Upper lobe of left lung (tissue), 6 donors: Measurements from ENCODE around the gene RFC4. TPM values are rescaled to one million over a fixed set of nuclear protein-coding genes. Genes with fewer than 3 reads are reported as not detected.

Experiments
- ATAC-seq, 2 donors: fragments of 200-7000 bp; cut with Tn5 transposase; one replicate each; pipeline ENCODE4 v1.9.1; 2022; ENCODE audit warnings: mild to moderate bottlenecking in 2 of 2, moderate library complexity in 2 of 2; ENCODE audit not compliant: low FRiP score in 2 of 2
- DNase-seq, 2 donors: peaks; one replicate each; pipeline ENCODE4 v3.0.0-alpha.2; 2019 to 2020
- H3K27ac ChIP-seq, 4 donors: fragments of 200-600 bp; sonication (generic); one replicate each; pipeline ENCODE4 v1.5.1; 2016 to 2019
- H3K27me3 ChIP-seq, 4 donors: fragments of 200-600 bp; sonication (generic); one replicate each; pipeline ENCODE4 v1.5.1; 2017 to 2019
- H3K36me3 ChIP-seq, 4 donors: fragments of 200-600 bp; sonication (generic); one replicate each; pipeline ENCODE4 v1.5.1; 2016 to 2019
- H3K4me1 ChIP-seq, 4 donors: fragments of 200-600 bp; sonication (generic); one replicate each; pipeline ENCODE4 v1.5.1; 2018 to 2019
- H3K4me3 ChIP-seq, 4 donors: fragments of 200-600 bp; sonication (generic); one replicate each; pipeline ENCODE4 v1.5.1; 2017 to 2019; ENCODE audit warnings: mild to moderate bottlenecking in 2 of 4, moderate library complexity in 1 of 4
- H3K9me3 ChIP-seq, 4 donors: fragments of 200-600 bp; sonication (generic); one replicate each; pipeline ENCODE4 v1.5.1; 2018 to 2019
- CTCF ChIP-seq, 6 experiments: fragments of 450-650 bp in 4 of 6; fragments of 200-600 bp in 2 of 6; sonication (generic) in 2 of 6; IDR thresholded peaks; one replicate each; pipeline ENCODE4 v1.5.1; 2016 to 2019; ENCODE audit warnings: antibody characterized with exemption in 6 of 6
- EP300 ChIP-seq, 4 donors: sonication (generic); formaldehyde crosslinking; IDR thresholded peaks; one replicate each; pipeline ENCODE4 v1.5.1; 2017; ENCODE audit warnings: antibody characterized with exemption in 4 of 4, control low read depth in 2 of 4
- POLR2A ChIP-seq, 4 donors: fragments of 450-650 bp; IDR thresholded peaks; one replicate each; pipeline ENCODE4 v1.5.1; 2016 to 2017; ENCODE audit warnings: antibody characterized with exemption in 4 of 4, mild to moderate bottlenecking in 2 of 4
- POLR2AphosphoS5 ChIP-seq, 2 donors: sonication (generic); formaldehyde crosslinking; IDR thresholded peaks; one replicate each; pipeline ENCODE4 v1.5.1; 2017; ENCODE audit warnings: antibody characterized with exemption in 2 of 2
- WGBS, 2 donors: methylation state at CpG; one replicate each; pipeline ENCODE4 v1.1.5; 2017 to 2018; 5-methylcytosine and 5-hydroxymethylcytosine counted together
- total RNA-seq, 6 donors: library from RNA; depleted of rRNA in 4 of 6; stranded (reverse); fragments of >200 nt in 4 of 6; gene quantifications; one replicate each; pipeline versions ENCODE4 v1.1.0 to v1.2.1, GENCODE V29; 2016 to 2021
- donor health status: DM: no; HTN: no; CAD: no; lungs with moderate emphysema.
- donor health status: DM: no; HTN: yes; CAD: no; lungs with severe emphysema.

The RFC4 gene
- total RNA-seq, 6 donors from 2014 or later: 6.0 to 14.9 (median 8.7) TPM

- no peak for TF ChIP-seq CTCF (IDR thresholded peaks at IDR 0.05)
- no peak for TF ChIP-seq POLR2A (IDR thresholded peaks at IDR 0.05)
- TF ChIP-seq POLR2AphosphoS5 (IDR thresholded peaks at IDR 0.05): no peak
- no peak for TF ChIP-seq EP300 (IDR thresholded peaks at IDR 0.05)
- H3K4me1 ChIP-seq: peaks cover 5 to 12% (median 7%) of the 10 kb centered on the region in 4 donors
- H3K9me3 ChIP-seq: no peaks in the 10 kb centered on the region
- H3K36me3 ChIP-seq: no peaks in the 10 kb centered on the region
- DNase-seq (no peak), ATAC-seq (no peak)
- 59 to 80% methylated on average over 4 of the region's 4 CpGs for WGBS, 2 donors
- no peak overlapping the region for H3K4me3 ChIP-seq
- no peak overlapping the region for H3K27ac ChIP-seq
- peaks cover 0 to 11% (median 0%) of the 10 kb centered on the region in 4 donors for H3K27me3 ChIP-seq
These were observed 25.5 kb upstream of the RFC4 start for GRCh38 chr3:186831798-186832197.

- TF ChIP-seq POLR2AphosphoS5 (IDR thresholded peaks at IDR 0.05) (no peak), POLR2A (IDR thresholded peaks at IDR 0.05) (no peak), EP300 (IDR thresholded peaks at IDR 0.05) (no peak), CTCF (IDR thresholded peaks at IDR 0.05) (no peak)
- H3K36me3 ChIP-seq: no peaks in the 10 kb centered on the region
- no peak for DNase-seq
- no peak overlapping the region for H3K27ac ChIP-seq
- no peak for ATAC-seq
- no peak overlapping the region for H3K4me3 ChIP-seq
- H3K4me1 ChIP-seq: peaks cover 18 to 27% (median 23%) of the 10 kb centered on the region in 4 donors
- no peaks in the 10 kb centered on the region for H3K9me3 ChIP-seq
- WGBS, 2 donors: 20 to 32% methylated on average over 5 of the region's 5 CpGs
- peaks cover 0 to 36% (median 11%) of the 10 kb centered on the region in 4 donors for H3K27me3 ChIP-seq
These were observed 22.1 kb upstream of the RFC4 start for GRCh38 chr3:186828340-186828739.

- peak overlapping the region in 2 of 4 donors; percentile 44 to 72 for H3K27ac ChIP-seq
These were observed 20.9 kb upstream of the RFC4 start for GRCh38 chr3:186826976-186827857.

GRCh38 chr3:186826410-186826975 lies 20.2 kb upstream of the RFC4 start:
- Histone ChIP-seq H3K4me1 (peaks cover 18 to 27% (median 23%) of the 10 kb centered on the region in 4 donors), H3K27me3 (peaks cover 0 to 36% (median 11%) of the 10 kb centered on the region in 4 donors), H3K9me3 (no peaks in the 10 kb centered on the region), H3K36me3 (no peaks in the 10 kb centered on the region), H3K27ac (peak overlapping the region in 1 of 4 donors; percentile 72), H3K4me3 (peak overlapping the region in 3 of 4 donors; percentile 62 to 88 (median 68))
- peak in 1 of 2 donors; percentile 11 for ATAC-seq
- 11 to 26% methylated on average over 9 to 14 of the region's 14 CpGs for WGBS, 2 donors
- DNase-seq: peak in 1 of 2 donors; percentile 71
- TF ChIP-seq EP300 (IDR thresholded peaks at IDR 0.05) (no peak), POLR2A (IDR thresholded peaks at IDR 0.05) (no peak), CTCF (IDR thresholded peaks at IDR 0.05) (no peak), POLR2AphosphoS5 (IDR thresholded peaks at IDR 0.05) (no peak)

More at GRCh38 chr3:186826976-186827857, 20.9 kb upstream of the RFC4 start:
- 4 to 11% methylated on average over 7 to 33 of the region's 80 CpGs for WGBS, 2 donors
- H3K27me3 ChIP-seq: peaks cover 0 to 36% (median 11%) of the 10 kb centered on the region in 4 donors
- H3K9me3 ChIP-seq: no peaks in the 10 kb centered on the region
- H3K36me3 ChIP-seq: no peaks in the 10 kb centered on the region
- TF ChIP-seq EP300 (IDR thresholded peaks at IDR 0.05) (no peak), CTCF (IDR thresholded peaks at IDR 0.05) (peak in 1 of 6 experiments; percentile 21), POLR2A (IDR thresholded peaks at IDR 0.05) (peak in 1 of 4 donors; percentile 76), POLR2AphosphoS5 (IDR thresholded peaks at IDR 0.05) (peak in 1 of 2 donors; percentile 66)
- DNase-seq: peak; percentile 80 to 97
- peak overlapping the region; percentile 62 to 88 (median 67) for H3K4me3 ChIP-seq
- H3K4me1 ChIP-seq: peaks cover 18 to 27% (median 23%) of the 10 kb centered on the region in 4 donors
- ATAC-seq: peak; percentile 92 to 98
